ENCODE results near the gene SHISA5. TPM values are rescaled to one million over a fixed set of nuclear protein-coding genes. Genes with fewer than 3 reads are reported as not detected.

Gene SHISA5
- total RNA-seq, 1 experiment from 2014 or later: 137 TPM

DNA sequence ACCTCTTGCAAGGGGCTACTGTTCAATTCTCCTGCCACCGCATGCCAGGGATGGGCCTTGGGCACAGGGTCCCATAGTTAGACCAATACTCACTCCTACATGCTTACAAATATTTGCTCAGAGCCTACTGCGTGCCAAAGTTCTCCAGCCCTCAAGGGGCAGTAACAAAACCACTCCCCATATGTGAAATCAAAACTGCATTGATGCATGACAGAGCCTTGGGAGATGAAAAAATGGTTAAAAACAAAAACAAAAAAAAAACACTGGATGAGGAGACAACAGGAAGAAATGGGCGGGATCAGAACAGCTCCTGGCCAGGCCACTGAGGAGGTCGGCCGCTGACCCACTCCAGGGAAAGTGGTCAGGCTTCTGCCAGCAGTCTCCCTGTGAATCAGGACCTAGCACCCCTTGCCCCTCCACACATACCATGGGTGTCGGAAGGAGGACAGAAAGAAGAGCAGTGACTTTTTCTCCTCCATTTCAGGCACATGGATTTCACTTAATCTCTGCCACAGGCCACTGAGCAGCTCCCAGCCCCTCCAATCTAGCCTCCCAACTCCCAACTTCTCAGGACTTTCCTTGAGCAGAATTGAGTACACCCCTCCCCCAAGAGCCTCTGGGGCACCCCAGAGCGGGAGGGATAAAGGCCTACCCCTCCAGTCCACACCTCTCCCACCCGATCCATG, 76.9 kb downstream of the SHISA5 start:
- H3K27ac Mint-ChIP-seq: peak overlapping the region; percentile 86
- peaks cover 7% of the 10 kb centered on the region for H3K36me3 Mint-ChIP-seq
- H3K4me1 Mint-ChIP-seq: peaks cover 49% of the 10 kb centered on the region
- DNase-seq (ENCODE audit: low spot score) (no peak), ATAC-seq (no peak)
- H3K9me3 Mint-ChIP-seq: no peaks in the 10 kb centered on the region
- H3K4me3 Mint-ChIP-seq: peak overlapping the region; percentile 75
- CTCF ChIA-PET: interaction anchor here (8.2 to 18.3 kb wide), 2 partner anchors 9 to 27 kb away, joined by 142 to 218 read pairs; no protein-coding TSS in a partner anchor
- no peaks in the 10 kb centered on the region for H3K27me3 Mint-ChIP-seq (ENCODE audit: low read depth)
- no peak for TF ChIP-seq JAZF1 (CRISPR knock-in tag; IDR thresholded peaks at IDR 0.05)
- TF ChIP-seq, protein P1, sequence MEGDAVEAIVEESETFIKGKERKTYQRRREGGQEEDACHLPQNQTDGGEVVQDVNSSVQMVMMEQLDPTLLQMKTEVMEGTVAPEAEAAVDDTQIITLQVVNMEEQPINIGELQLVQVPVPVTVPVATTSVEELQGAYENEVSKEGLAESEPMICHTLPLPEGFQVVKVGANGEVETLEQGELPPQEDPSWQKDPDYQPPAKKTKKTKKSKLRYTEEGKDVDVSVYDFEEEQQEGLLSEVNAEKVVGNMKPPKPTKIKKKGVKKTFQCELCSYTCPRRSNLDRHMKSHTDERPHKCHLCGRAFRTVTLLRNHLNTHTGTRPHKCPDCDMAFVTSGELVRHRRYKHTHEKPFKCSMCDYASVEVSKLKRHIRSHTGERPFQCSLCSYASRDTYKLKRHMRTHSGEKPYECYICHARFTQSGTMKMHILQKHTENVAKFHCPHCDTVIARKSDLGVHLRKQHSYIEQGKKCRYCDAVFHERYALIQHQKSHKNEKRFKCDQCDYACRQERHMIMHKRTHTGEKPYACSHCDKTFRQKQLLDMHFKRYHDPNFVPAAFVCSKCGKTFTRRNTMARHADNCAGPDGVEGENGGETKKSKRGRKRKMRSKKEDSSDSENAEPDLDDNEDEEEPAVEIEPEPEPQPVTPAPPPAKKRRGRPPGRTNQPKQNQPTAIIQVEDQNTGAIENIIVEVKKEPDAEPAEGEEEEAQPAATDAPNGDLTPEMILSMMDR (IDR thresholded peaks at IDR 0.05): no peak
- no peak for TF ChIP-seq KAT7 (CRISPR knock-in tag; IDR thresholded peaks at IDR 0.05; ENCODE audit: borderline replicate concordance)
- TF ChIP-seq, protein P2, sequence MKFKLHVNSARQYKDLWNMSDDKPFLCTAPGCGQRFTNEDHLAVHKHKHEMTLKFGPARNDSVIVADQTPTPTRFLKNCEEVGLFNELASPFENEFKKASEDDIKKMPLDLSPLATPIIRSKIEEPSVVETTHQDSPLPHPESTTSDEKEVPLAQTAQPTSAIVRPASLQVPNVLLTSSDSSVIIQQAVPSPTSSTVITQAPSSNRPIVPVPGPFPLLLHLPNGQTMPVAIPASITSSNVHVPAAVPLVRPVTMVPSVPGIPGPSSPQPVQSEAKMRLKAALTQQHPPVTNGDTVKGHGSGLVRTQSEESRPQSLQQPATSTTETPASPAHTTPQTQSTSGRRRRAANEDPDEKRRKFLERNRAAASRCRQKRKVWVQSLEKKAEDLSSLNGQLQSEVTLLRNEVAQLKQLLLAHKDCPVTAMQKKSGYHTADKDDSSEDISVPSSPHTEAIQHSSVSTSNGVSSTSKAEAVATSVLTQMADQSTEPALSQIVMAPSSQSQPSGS (CRISPR knock-in tag; IDR thresholded peaks at IDR 0.05; ENCODE audit: borderline replicate concordance, low read depth): no peak
- TF ChIP-seq, protein P3, sequence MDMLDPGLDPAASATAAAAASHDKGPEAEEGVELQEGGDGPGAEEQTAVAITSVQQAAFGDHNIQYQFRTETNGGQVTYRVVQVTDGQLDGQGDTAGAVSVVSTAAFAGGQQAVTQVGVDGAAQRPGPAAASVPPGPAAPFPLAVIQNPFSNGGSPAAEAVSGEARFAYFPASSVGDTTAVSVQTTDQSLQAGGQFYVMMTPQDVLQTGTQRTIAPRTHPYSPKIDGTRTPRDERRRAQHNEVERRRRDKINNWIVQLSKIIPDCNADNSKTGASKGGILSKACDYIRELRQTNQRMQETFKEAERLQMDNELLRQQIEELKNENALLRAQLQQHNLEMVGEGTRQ (CRISPR knock-in tag; IDR thresholded peaks at IDR 0.05): no peak
- TF ChIP-seq, protein P4, sequence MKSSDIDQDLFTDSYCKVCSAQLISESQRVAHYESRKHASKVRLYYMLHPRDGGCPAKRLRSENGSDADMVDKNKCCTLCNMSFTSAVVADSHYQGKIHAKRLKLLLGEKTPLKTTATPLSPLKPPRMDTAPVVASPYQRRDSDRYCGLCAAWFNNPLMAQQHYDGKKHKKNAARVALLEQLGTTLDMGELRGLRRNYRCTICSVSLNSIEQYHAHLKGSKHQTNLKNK (CRISPR knock-in tag; IDR thresholded peaks at IDR 0.05): no peak
- no peak for TF ChIP-seq ZNF138 (CRISPR knock-in tag; conservative IDR thresholded peaks at IDR 0.05)
- TF ChIP-seq, protein P5, sequence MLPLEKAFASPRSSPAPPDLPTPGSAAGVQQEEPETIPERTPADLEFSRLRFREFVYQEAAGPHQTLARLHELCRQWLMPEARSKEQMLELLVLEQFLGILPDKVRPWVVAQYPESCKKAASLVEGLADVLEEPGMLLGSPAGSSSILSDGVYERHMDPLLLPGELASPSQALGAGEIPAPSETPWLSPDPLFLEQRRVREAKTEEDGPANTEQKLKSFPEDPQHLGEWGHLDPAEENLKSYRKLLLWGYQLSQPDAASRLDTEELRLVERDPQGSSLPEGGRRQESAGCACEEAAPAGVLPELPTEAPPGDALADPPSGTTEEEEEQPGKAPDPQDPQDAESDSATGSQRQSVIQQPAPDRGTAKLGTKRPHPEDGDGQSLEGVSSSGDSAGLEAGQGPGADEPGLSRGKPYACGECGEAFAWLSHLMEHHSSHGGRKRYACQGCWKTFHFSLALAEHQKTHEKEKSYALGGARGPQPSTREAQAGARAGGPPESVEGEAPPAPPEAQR (CRISPR knock-in tag; IDR thresholded peaks at IDR 0.05): no peak
- TF ChIP-seq, protein P6, sequence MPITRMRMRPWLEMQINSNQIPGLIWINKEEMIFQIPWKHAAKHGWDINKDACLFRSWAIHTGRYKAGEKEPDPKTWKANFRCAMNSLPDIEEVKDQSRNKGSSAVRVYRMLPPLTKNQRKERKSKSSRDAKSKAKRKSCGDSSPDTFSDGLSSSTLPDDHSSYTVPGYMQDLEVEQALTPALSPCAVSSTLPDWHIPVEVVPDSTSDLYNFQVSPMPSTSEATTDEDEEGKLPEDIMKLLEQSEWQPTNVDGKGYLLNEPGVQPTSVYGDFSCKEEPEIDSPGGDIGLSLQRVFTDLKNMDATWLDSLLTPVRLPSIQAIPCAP (CRISPR knock-in tag; IDR thresholded peaks at IDR 0.05): no peak
- TF ChIP-seq, protein P7, sequence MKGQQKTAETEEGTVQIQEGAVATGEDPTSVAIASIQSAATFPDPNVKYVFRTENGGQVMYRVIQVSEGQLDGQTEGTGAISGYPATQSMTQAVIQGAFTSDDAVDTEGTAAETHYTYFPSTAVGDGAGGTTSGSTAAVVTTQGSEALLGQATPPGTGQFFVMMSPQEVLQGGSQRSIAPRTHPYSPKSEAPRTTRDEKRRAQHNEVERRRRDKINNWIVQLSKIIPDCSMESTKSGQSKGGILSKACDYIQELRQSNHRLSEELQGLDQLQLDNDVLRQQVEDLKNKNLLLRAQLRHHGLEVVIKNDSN (CRISPR knock-in tag; IDR thresholded peaks at IDR 0.05): no peak
- TF ChIP-seq CREM (CRISPR knock-in tag; IDR thresholded peaks at IDR 0.05): no peak
- no peak for TF ChIP-seq NR1H2 (CRISPR knock-in tag; IDR thresholded peaks at IDR 0.05)
- no peak for TF ChIP-seq ZNF219 (CRISPR knock-in tag; IDR thresholded peaks at IDR 0.05; ENCODE audit: borderline replicate concordance)
- no peak for TF ChIP-seq OVOL2 (CRISPR knock-in tag; IDR thresholded peaks at IDR 0.05; ENCODE audit: borderline replicate concordance)
- TF ChIP-seq, protein P8, sequence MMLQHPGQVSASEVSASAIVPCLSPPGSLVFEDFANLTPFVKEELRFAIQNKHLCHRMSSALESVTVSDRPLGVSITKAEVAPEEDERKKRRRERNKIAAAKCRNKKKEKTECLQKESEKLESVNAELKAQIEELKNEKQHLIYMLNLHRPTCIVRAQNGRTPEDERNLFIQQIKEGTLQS (CRISPR knock-in tag; conservative IDR thresholded peaks at IDR 0.05): no peak
- TF ChIP-seq, protein P9, sequence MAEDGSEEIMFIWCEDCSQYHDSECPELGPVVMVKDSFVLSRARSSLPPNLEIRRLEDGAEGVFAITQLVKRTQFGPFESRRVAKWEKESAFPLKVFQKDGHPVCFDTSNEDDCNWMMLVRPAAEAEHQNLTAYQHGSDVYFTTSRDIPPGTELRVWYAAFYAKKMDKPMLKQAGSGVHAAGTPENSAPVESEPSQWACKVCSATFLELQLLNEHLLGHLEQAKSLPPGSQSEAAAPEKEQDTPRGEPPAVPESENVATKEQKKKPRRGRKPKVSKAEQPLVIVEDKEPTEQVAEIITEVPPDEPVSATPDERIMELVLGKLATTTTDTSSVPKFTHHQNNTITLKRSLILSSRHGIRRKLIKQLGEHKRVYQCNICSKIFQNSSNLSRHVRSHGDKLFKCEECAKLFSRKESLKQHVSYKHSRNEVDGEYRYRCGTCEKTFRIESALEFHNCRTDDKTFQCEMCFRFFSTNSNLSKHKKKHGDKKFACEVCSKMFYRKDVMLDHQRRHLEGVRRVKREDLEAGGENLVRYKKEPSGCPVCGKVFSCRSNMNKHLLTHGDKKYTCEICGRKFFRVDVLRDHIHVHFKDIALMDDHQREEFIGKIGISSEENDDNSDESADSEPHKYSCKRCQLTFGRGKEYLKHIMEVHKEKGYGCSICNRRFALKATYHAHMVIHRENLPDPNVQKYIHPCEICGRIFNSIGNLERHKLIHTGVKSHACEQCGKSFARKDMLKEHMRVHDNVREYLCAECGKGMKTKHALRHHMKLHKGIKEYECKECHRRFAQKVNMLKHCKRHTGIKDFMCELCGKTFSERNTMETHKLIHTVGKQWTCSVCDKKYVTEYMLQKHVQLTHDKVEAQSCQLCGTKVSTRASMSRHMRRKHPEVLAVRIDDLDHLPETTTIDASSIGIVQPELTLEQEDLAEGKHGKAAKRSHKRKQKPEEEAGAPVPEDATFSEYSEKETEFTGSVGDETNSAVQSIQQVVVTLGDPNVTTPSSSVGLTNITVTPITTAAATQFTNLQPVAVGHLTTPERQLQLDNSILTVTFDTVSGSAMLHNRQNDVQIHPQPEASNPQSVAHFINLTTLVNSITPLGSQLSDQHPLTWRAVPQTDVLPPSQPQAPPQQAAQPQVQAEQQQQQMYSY (CRISPR knock-in tag; IDR thresholded peaks at IDR 0.05): no peak
- TF ChIP-seq FOXP1 (CRISPR knock-in tag; IDR thresholded peaks at IDR 0.05; ENCODE audit: borderline replicate concordance): no peak
- TF ChIP-seq GTF2I (CRISPR knock-in tag; conservative IDR thresholded peaks at IDR 0.05): no peak
- TF ChIP-seq, protein P10, sequence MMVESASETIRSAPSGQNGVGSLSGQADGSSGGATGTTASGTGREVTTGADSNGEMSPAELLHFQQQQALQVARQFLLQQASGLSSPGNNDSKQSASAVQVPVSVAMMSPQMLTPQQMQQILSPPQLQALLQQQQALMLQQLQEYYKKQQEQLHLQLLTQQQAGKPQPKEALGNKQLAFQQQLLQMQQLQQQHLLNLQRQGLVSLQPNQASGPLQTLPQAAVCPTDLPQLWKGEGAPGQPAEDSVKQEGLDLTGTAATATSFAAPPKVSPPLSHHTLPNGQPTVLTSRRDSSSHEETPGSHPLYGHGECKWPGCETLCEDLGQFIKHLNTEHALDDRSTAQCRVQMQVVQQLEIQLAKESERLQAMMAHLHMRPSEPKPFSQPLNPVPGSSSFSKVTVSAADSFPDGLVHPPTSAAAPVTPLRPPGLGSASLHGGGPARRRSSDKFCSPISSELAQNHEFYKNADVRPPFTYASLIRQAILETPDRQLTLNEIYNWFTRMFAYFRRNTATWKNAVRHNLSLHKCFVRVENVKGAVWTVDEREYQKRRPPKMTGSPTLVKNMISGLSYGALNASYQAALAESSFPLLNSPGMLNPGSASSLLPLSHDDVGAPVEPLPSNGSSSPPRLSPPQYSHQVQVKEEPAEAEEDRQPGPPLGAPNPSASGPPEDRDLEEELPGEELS (CRISPR knock-in tag; IDR thresholded peaks at IDR 0.05): no peak
- POLR2A ChIA-PET: no interaction called here
